ENCODE data around the gene SH3TC1. TPM values are rescaled to one million over a fixed set of nuclear protein-coding genes. Genes with fewer than 3 reads are reported as not detected.

SH3TC1 gene
- total and polyA plus RNA-seq, 2 donors from 2014 or later, result 43.1 to 127 TPM

DNA sequence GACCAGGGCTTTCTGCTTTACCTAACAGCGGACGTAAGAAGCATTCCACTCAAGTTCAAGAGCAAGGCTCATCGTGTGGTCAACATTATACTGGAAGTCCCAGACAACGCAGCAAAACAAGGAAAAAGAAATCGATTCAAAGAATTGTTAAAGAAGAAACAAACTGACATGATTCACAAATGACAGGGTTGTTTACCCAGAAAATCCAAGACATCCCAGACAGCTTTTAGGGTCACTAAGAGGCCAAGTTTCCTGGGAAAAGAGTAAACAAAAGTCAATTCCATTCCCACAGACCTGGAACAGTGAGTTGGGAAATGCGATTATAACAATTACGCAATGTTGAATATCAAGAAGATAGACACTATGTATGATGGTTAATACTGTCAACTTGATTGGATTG is 49.0 kb downstream of the SH3TC1 start:
- TF ChIP-seq, protein P1, sequence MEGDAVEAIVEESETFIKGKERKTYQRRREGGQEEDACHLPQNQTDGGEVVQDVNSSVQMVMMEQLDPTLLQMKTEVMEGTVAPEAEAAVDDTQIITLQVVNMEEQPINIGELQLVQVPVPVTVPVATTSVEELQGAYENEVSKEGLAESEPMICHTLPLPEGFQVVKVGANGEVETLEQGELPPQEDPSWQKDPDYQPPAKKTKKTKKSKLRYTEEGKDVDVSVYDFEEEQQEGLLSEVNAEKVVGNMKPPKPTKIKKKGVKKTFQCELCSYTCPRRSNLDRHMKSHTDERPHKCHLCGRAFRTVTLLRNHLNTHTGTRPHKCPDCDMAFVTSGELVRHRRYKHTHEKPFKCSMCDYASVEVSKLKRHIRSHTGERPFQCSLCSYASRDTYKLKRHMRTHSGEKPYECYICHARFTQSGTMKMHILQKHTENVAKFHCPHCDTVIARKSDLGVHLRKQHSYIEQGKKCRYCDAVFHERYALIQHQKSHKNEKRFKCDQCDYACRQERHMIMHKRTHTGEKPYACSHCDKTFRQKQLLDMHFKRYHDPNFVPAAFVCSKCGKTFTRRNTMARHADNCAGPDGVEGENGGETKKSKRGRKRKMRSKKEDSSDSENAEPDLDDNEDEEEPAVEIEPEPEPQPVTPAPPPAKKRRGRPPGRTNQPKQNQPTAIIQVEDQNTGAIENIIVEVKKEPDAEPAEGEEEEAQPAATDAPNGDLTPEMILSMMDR (IDR thresholded peaks at IDR 0.05; ENCODE audit: borderline replicate concordance, extremely low read depth, insufficient read depth), result no peak
- Histone ChIP-seq H3K27me3 (ENCODE audit: control insufficient read depth, insufficient read depth, low read length) (no peaks in the 10 kb centered on the region), H3K4me1 (ENCODE audit: control insufficient read depth in 2 of 3, insufficient read depth in 2 of 3, low read depth in 1 of 3, low read length in 3 of 3) (peaks cover 0 to 5% (median 4%) of the 10 kb centered on the region in 3 donors), H3K9me3 (ENCODE audit: control insufficient read depth in 2 of 3, insufficient read depth in 1 of 3, low read length in 3 of 3) (no peaks in the 10 kb centered on the region), H3K4me3 (ENCODE audit: low read length in 3 of 3) (no peak overlapping the region), H3K27ac (ENCODE audit: low read depth in 2 of 2, low read length in 2 of 2) (peak overlapping the region; percentile 22 to 41), H3K36me3 (ENCODE audit: control insufficient read depth in 2 of 3, insufficient read depth in 3 of 3, low read length in 3 of 3) (no peaks in the 10 kb centered on the region), H3K9ac (ENCODE audit: low read length in 3 of 3) (no peak overlapping the region)
- no peak for FAIRE-seq
- DNase-seq, result no peak
- intact Hi-C loops (cut with DNase I), result loop anchor here (10.0 kb wide), 1 partner anchor 157 kb away; no protein-coding TSS in a partner anchor

DNA sequence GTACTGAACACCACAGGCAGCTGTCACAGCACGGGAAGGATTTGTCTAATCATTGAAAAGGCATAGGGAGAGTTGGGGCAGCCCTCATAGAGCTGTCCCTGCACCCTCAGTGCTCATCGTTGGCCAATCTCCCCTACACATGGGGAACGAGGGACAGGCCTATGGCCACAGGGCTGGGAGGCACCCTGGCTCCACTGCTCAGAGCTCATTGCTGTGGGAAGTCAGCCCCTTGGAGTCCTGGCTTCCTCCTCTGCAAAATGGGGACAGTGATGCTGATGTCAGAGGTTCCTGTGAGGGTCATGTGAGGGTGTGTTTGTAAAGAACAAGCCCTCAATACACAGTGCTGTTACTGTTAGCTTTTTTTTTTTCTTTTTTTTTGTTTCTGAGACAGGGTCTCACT is 51.1 kb downstream of the SH3TC1 start:
- Histone ChIP-seq H3K27me3 (ENCODE audit: control insufficient read depth, insufficient read depth, low read length) (no peaks in the 10 kb centered on the region), H3K4me3 (ENCODE audit: low read length in 3 of 3) (no peak overlapping the region), H3K9ac (ENCODE audit: low read length in 3 of 3) (no peak overlapping the region), H3K9me3 (ENCODE audit: control insufficient read depth in 2 of 3, insufficient read depth in 1 of 3, low read length in 3 of 3) (no peaks in the 10 kb centered on the region), H3K27ac (ENCODE audit: low read depth in 2 of 2, low read length in 2 of 2) (no peak overlapping the region), H3K36me3 (ENCODE audit: control insufficient read depth in 2 of 3, insufficient read depth in 3 of 3, low read length in 3 of 3) (no peaks in the 10 kb centered on the region), H3K4me1 (ENCODE audit: control insufficient read depth in 2 of 3, insufficient read depth in 2 of 3, low read depth in 1 of 3, low read length in 3 of 3) (peaks cover 0 to 5% (median 4%) of the 10 kb centered on the region in 3 donors)
- TF ChIP-seq, protein P1 (IDR thresholded peaks at IDR 0.05; ENCODE audit: borderline replicate concordance, extremely low read depth, insufficient read depth), result no peak
- intact Hi-C loops (cut with DNase I), result no loop called here
- DNase-seq, result peak in 1 of 5 donors; percentile 52
- FAIRE-seq, result no peak

GRCh38 chr4:8250637-8251036 is 51.5 kb downstream of the SH3TC1 start:
- H3K9ac ChIP-seq (ENCODE audit: low read length in 3 of 3), result no peak overlapping the region
- FAIRE-seq, result no peak
- H3K4me1 ChIP-seq (ENCODE audit: control insufficient read depth in 2 of 3, insufficient read depth in 2 of 3, low read depth in 1 of 3, low read length in 3 of 3), result peaks cover 0 to 5% (median 4%) of the 10 kb centered on the region in 3 donors
- intact Hi-C loops (cut with DNase I), result no loop called here
- no peak overlapping the region for H3K4me3 ChIP-seq (ENCODE audit: low read length in 3 of 3)
- no peaks in the 10 kb centered on the region for H3K27me3 ChIP-seq (ENCODE audit: control insufficient read depth, insufficient read depth, low read length)
- H3K9me3 ChIP-seq (ENCODE audit: control insufficient read depth in 2 of 3, insufficient read depth in 1 of 3, low read length in 3 of 3), result no peaks in the 10 kb centered on the region
- TF ChIP-seq, protein P1 (IDR thresholded peaks at IDR 0.05; ENCODE audit: borderline replicate concordance, extremely low read depth, insufficient read depth), result no peak
- no peaks in the 10 kb centered on the region for H3K36me3 ChIP-seq (ENCODE audit: control insufficient read depth in 2 of 3, insufficient read depth in 3 of 3, low read length in 3 of 3)
- DNase-seq, result no peak
- no peak overlapping the region for H3K27ac ChIP-seq (ENCODE audit: low read depth in 2 of 2, low read length in 2 of 2)
